ENCODE data around the gene RNPEPL1.
A peak's percentile ranks its signal among the peaks of the same experiment; 100 is the strongest.

RNPEPL1 gene

GRCh38 chr2:240578488-240578887, 10.2 kb downstream of the RNPEPL1 start:
- no peak for DNase-seq

- DNase-seq = no peak
Observed at GRCh38 chr2:240579071-240579762, 10.9 kb downstream of the RNPEPL1 start.

GRCh38 chr2:240579771-240580614, 11.7 kb downstream of the RNPEPL1 start:
- DNase-seq = peak; percentile 5

GRCh38 chr2:240581811-240582210, 13.5 kb downstream of the RNPEPL1 start:
- no peak for DNase-seq

- no peak for DNase-seq
Observed at GRCh38 chr2:240582781-240583180, 14.5 kb downstream of the RNPEPL1 start.

- no peak for DNase-seq
Observed at GRCh38 chr2:240583774-240584173, 15.5 kb downstream of the RNPEPL1 start.

GRCh38 chr2:240584486-240585031, 16.3 kb downstream of the RNPEPL1 start:
- peak; percentile 88 for DNase-seq

GRCh38 chr2:240585101-240585500, 16.8 kb downstream of the RNPEPL1 start:
- peak; percentile 23 for DNase-seq

GRCh38 chr2:240585681-240586197, 17.5 kb downstream of the RNPEPL1 start:
- DNase-seq = no peak

GRCh38 chr2:240586198-240586918, 18.1 kb downstream of the RNPEPL1 start, which contains the start of gene CAPN10:
Gene CAPN10 (plus strand): TSS chr2:240586734. CDS start chr2:240586912, 178 bp downstream.
- DNase-seq = peak; percentile 82

- no peak for DNase-seq
Observed at GRCh38 chr2:240586919-240587800, 18.9 kb downstream of the RNPEPL1 start.

GRCh38 chr2:240588006-240588655, 19.8 kb downstream of the RNPEPL1 start:
- DNase-seq = no peak

- no peak for DNase-seq
Observed at GRCh38 chr2:240588669-240589068, 20.4 kb downstream of the RNPEPL1 start.

- DNase-seq = no peak
Observed at GRCh38 chr2:240589375-240589774, 21.1 kb downstream of the RNPEPL1 start.

GRCh38 chr2:240589850-240590525, 21.7 kb downstream of the RNPEPL1 start:
- no peak for DNase-seq

GRCh38 chr2:240590681-240591111, 22.4 kb downstream of the RNPEPL1 start:
- no peak for DNase-seq

GRCh38 chr2:240591226-240591625, 22.9 kb downstream of the RNPEPL1 start:
- no peak for DNase-seq

GRCh38 chr2:240591784-240592183, 23.5 kb downstream of the RNPEPL1 start:
- DNase-seq = no peak

- DNase-seq = no peak
Observed at GRCh38 chr2:240593026-240593702, 24.9 kb downstream of the RNPEPL1 start.

Data from NCI-H2171 (cell line).